Esophagus muscularis mucosa (tissue), 4 donors: ENCODE data around the gene ANXA5. TPM values are rescaled to one million over a fixed set of nuclear protein-coding genes. Genes with fewer than 3 reads are reported as not detected.
A peak's percentile ranks its signal among the peaks of the same experiment; 100 is the strongest.
"Not testable (repeated sequence)": the region's sequence is repeated elsewhere in the genome, so short reads cannot be mapped to it uniquely, and the experiment has no call there.

ENCODE experiments used
- DNase-seq: peaks from one replicate; pipeline ENCODE4 v3.0.0-alpha.2; 2017; ENCODE audit errors: extremely low spot score
- H3K27ac ChIP-seq, 4 donors: fragments of 200-600 bp; sonication (generic); replicated peaks in 1 of 4; 1 replicate in 3 of 4; 2 replicates in 1 of 4; pipeline ENCODE4 v1.5.1; 2016 to 2019; ENCODE audit warnings: mild to moderate bottlenecking in 1 of 4
- H3K27me3 ChIP-seq, 4 donors: fragments of 200-600 bp; sonication (generic); one replicate each; pipeline versions ENCODE4 v1.5.1 to v1.6.0; 2016 to 2019
- H3K36me3 ChIP-seq, 4 donors: fragments of 200-600 bp; sonication (generic); one replicate each; pipeline ENCODE4 v1.5.1; 2016 to 2019
- H3K4me1 ChIP-seq, 4 donors: fragments of 200-600 bp; sonication (generic); one replicate each; pipeline ENCODE4 v1.5.1; 2016 to 2019
- H3K4me3 ChIP-seq, 4 donors: fragments of 200-600 bp; sonication (generic); 1 replicate in 2 of 4; 2 replicates in 2 of 4; pipeline ENCODE4 v1.5.1; 2016 to 2019; ENCODE audit warnings: mild to moderate bottlenecking in 4 of 4, moderate library complexity in 1 of 4
- H3K9me3 ChIP-seq, 4 donors: fragments of 200-600 bp; sonication (generic); 1 replicate in 3 of 4; 2 replicates in 1 of 4; pipeline ENCODE4 v1.5.1; 2016 to 2019
- EP300 ChIP-seq: sonication (generic); formaldehyde crosslinking; IDR thresholded peaks from one replicate; pipeline ENCODE4 v1.6.1; 2017; ENCODE audit warnings: antibody characterized with exemption
- POLR2A ChIP-seq: fragments of 450-650 bp; IDR thresholded peaks from one replicate; pipeline ENCODE4 v1.6.1; 2017; ENCODE audit warnings: antibody characterized with exemption, moderate library complexity, mild to moderate bottlenecking, low read depth
- POLR2AphosphoS5 ChIP-seq, 2 donors: sonication (generic); formaldehyde crosslinking; IDR thresholded peaks; one replicate each; pipeline ENCODE4 v1.6.1; 2017; ENCODE audit warnings: antibody characterized with exemption in 2 of 2
- whole genome bisulfite sequencing: methylation state at CpG from one replicate; pipeline ENCODE4 v1.1.5; 2018; 5-methylcytosine and 5-hydroxymethylcytosine counted together
- intact Hi-C: fragments of 100-400 bp; cut with DNase I; formaldehyde crosslinking; loops from one replicate; pipeline ENCODE4 v1.15.1; 2023
- total RNA-seq, 4 donors: library from RNA; depleted of rRNA; stranded (reverse); fragments of >200 nt; gene quantifications; one replicate each; pipeline versions ENCODE4 v1.1.0 to v1.2.1, GENCODE V29; 2016
- TF ChIP-seq, protein P1 (sequence below), 3 experiments: fragments of 200-600 bp in 2 of 3; fragments of 450-650 bp in 1 of 3; sonication (generic) in 2 of 3; IDR thresholded peaks; one replicate each; pipeline ENCODE4 v1.5.1; 2017 to 2019; ENCODE audit warnings: antibody characterized with exemption in 3 of 3, mild to moderate bottlenecking in 2 of 3, moderate library complexity in 1 of 3

Gene ANXA5
- total RNA-seq, 4 donors from 2014 or later, result 242 to 338 (median 270) TPM

DNA sequence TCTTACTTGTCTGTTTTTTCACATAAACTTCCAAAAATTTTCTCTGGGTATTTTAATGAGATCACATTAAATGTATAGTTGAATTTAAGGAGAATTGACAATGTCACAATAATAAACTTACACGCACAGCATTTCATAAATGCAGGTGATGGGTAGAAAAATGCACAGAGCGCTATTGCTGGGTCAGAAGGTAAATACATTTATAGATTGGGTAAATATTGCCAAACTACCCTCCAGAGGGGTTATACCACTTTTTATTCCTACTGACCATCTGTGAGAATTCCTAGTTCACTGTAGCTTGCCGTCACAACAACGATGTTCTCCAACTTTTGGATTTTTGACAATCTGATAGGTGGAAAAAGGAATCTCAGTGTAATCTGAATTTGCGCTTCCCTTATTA is 34.6 kb downstream of the ANXA5 start:
- no peaks in the 10 kb centered on the region for H3K9me3 ChIP-seq
- TF ChIP-seq, protein P1, sequence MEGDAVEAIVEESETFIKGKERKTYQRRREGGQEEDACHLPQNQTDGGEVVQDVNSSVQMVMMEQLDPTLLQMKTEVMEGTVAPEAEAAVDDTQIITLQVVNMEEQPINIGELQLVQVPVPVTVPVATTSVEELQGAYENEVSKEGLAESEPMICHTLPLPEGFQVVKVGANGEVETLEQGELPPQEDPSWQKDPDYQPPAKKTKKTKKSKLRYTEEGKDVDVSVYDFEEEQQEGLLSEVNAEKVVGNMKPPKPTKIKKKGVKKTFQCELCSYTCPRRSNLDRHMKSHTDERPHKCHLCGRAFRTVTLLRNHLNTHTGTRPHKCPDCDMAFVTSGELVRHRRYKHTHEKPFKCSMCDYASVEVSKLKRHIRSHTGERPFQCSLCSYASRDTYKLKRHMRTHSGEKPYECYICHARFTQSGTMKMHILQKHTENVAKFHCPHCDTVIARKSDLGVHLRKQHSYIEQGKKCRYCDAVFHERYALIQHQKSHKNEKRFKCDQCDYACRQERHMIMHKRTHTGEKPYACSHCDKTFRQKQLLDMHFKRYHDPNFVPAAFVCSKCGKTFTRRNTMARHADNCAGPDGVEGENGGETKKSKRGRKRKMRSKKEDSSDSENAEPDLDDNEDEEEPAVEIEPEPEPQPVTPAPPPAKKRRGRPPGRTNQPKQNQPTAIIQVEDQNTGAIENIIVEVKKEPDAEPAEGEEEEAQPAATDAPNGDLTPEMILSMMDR (IDR thresholded peaks at IDR 0.05), result no peak
- TF ChIP-seq POLR2A, result no peak
- TF ChIP-seq POLR2AphosphoS5 (IDR thresholded peaks at IDR 0.05), result no peak
- no peak for TF ChIP-seq EP300
- intact Hi-C loops, result no loop called here
- no peaks in the 10 kb centered on the region for H3K27me3 ChIP-seq
- H3K4me1 ChIP-seq, result no peaks in the 10 kb centered on the region
- WGBS, result 76% methylated on average over 5 of the region's 5 CpGs
- H3K36me3 ChIP-seq, result peaks cover 5 to 41% (median 22%) of the 10 kb centered on the region in 4 donors
- no peak overlapping the region for H3K4me3 ChIP-seq
- H3K27ac ChIP-seq, result no peak overlapping the region
- no peak for DNase-seq

DNA sequence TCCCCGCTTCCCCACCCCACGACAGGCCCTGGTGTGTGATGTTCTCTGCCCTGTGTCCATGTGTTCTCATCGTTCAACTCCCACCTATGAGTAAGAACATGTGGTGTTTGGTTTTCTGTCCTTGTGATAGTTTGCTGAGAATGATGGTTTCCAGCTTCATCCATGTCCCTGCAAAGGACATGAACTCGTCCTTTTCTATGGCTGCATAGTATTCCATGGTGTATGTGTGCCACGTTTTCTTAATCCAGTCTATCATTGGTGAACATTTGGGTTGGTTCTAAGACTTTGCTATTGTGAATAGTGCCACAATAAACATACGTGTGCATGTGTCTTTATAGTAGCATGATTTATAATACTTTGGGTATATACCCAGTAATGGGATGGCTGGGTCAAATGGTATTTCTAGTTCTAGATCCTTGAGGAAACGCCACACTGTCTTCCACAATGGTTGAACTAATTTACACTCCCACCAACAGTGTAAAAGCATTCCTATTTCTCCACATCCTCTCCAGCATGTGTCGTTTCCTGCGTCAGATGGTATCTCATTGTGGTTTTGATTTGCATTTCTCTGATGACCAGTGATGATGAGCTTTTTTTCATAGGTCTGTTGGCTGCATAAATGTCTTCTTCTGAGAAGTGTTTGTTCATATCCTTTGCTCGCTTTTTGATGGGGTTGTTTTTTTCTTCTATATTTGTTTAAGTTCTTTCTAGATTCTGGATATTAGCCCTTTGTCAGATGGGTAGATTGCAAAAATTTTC is 36.4 kb downstream of the ANXA5 start:
- not testable (repeated sequence) for H3K27ac ChIP-seq

DNA sequence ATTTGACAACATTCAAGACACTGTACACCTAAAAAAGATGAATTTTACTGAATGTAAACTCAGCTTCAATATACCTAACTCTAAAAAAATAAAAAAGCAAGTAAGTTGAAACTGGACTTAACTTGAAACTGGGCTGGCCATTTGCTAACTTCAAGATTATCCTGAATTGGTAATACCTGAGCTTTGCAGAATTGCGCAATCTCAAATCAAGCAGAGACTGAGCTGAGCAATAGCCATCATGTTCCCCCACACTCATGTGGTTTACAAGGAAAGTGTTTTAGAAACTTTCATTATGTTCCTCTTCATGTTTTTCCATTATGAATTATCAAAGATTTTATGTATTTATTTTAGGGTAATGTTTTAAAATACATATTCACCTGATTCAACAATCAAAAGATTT is 38.7 kb downstream of the ANXA5 start:
- intact Hi-C loops, result loop anchor here (5.0 to 10.0 kb wide), 2 partner anchors 193 to 286 kb away; no protein-coding TSS in a partner anchor
- DNase-seq, result no peak
- Histone ChIP-seq H3K4me1 (peaks cover 0 to 11% (median 5%) of the 10 kb centered on the region in 4 donors), H3K27ac (no peak overlapping the region), H3K4me3 (no peak overlapping the region), H3K36me3 (peaks cover 3 to 8% (median 4%) of the 10 kb centered on the region in 4 donors), H3K9me3 (no peaks in the 10 kb centered on the region), H3K27me3 (no peaks in the 10 kb centered on the region)
- 100% methylated on average over 1 of the region's 1 CpG for WGBS
- TF ChIP-seq, protein P1 (IDR thresholded peaks at IDR 0.05), result no peak
- no peak for TF ChIP-seq EP300
- no peak for TF ChIP-seq POLR2A
- TF ChIP-seq POLR2AphosphoS5 (IDR thresholded peaks at IDR 0.05), result no peak

More for the DNA sequence above, 36.4 kb downstream of the ANXA5 start:
- H3K9me3 ChIP-seq, H3K4me1 ChIP-seq, DNase-seq, intact Hi-C loops, H3K4me3 ChIP-seq, H3K27me3 ChIP-seq: not testable (repeated sequence)
- peaks cover 3 to 24% (median 8%) of the 10 kb centered on the region in 4 donors for H3K36me3 ChIP-seq
- 93% methylated on average over 10 of the region's 10 CpGs for WGBS

DNA sequence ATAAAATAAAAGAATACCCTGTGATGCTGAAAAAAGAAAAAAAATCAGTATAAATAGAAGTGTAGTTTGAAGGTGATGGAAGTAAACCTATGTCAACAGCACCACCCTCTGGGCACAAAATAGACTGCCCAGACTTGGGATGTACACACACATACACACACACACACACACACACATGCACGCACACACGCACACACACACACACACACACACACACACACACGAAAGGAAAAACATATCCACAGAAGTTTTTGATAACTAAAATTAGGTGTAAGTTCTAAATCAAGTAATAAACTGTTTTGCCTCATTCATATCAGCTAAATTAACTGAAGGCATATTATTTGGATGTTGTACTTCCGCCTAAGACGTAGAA is 40.5 kb downstream of the ANXA5 start:
- DNase-seq, result no peak
- no peak overlapping the region for H3K27ac ChIP-seq
- no peaks in the 10 kb centered on the region for H3K27me3 ChIP-seq
- TF ChIP-seq POLR2AphosphoS5 (IDR thresholded peaks at IDR 0.05), result no peak
- TF ChIP-seq EP300, result no peak
- no peak for TF ChIP-seq POLR2A
- TF ChIP-seq, protein P1 (IDR thresholded peaks at IDR 0.05), result peak; percentile 28 to 60 (median 56)
- peaks cover 0 to 11% (median 5%) of the 10 kb centered on the region in 4 donors for H3K4me1 ChIP-seq
- intact Hi-C loops, result loop anchor here (5.0 to 10.0 kb wide), 2 partner anchors 191 to 284 kb away; no protein-coding TSS in a partner anchor
- no peaks in the 10 kb centered on the region for H3K9me3 ChIP-seq
- WGBS, result 29% methylated on average over 5 of the region's 5 CpGs
- H3K4me3 ChIP-seq, result no peak overlapping the region
- H3K36me3 ChIP-seq, result no peaks in the 10 kb centered on the region

- H3K27ac ChIP-seq, result no peak overlapping the region
- TF ChIP-seq POLR2AphosphoS5 (IDR thresholded peaks at IDR 0.05), result no peak
- TF ChIP-seq, protein P1 (IDR thresholded peaks at IDR 0.05), result no peak
- TF ChIP-seq POLR2A, result no peak
- TF ChIP-seq EP300, result no peak
- no peak overlapping the region for H3K4me3 ChIP-seq
- no peak for DNase-seq
- H3K36me3 ChIP-seq, result no peaks in the 10 kb centered on the region
- H3K4me1 ChIP-seq, result peaks cover 0 to 11% (median 5%) of the 10 kb centered on the region in 4 donors
- intact Hi-C loops, result loop anchor here (5.0 to 10.0 kb wide), 2 partner anchors 191 to 283 kb away; no protein-coding TSS in a partner anchor
- no peaks in the 10 kb centered on the region for H3K9me3 ChIP-seq
- no peaks in the 10 kb centered on the region for H3K27me3 ChIP-seq
- WGBS, result 62% methylated on average over 7 of the region's 7 CpGs
Observed at GRCh38 chr4:121655320-121656268, 41.2 kb downstream of the ANXA5 start.
